GM23248 (cell line): ENCODE measurements around the gene MAP3K21.

Experiments
- EZH2 ChIP-seq: fragments of 200-600 bp; sonication (generic); IDR thresholded peaks from 2 replicates; pipeline ENCODE4 v1.6.1; 2018; ENCODE audit warnings: antibody characterized with exemption, mild to moderate bottlenecking; ENCODE audit not compliant: insufficient read depth, poor library complexity, severe bottlenecking
- EZH2phosphoT487 ChIP-seq: fragments of 200-600 bp; sonication (generic); IDR thresholded peaks from 2 replicates; pipeline ENCODE4 v1.6.1; 2018; ENCODE audit warnings: antibody characterized with exemption, moderate library complexity, mild to moderate bottlenecking, low read depth; ENCODE audit not compliant: insufficient read depth

GRCh38 chr1:233359905-233360304 lies 32.4 kb downstream of the MAP3K21 start:
- no peak for TF ChIP-seq EZH2phosphoT487
- TF ChIP-seq EZH2 = no peak
